ENCODE measurements around the gene EPHA8. TPM values are rescaled to one million over a fixed set of nuclear protein-coding genes. Genes with fewer than 3 reads are reported as not detected.

Gene EPHA8
- polyA plus RNA-seq, 2 of the 4 experiments (the other 2 are of a cell fraction) = not detected

- ATAC-seq (no peak; a peak in 2 of 6 replicates), FAIRE-seq (no peak), DNase-seq (ENCODE audit: low read depth in 1 of 2, low spot score in 1 of 2) (no peak)
- WGBS (ENCODE audit: missing lambda C conversion rate) = 24% methylated on average over 16 of the region's 24 CpGs
- CTCF ChIA-PET = interaction anchor here (1.3 kb wide), 1 partner anchor 57 kb away, joined by 3 read pairs; no protein-coding TSS in a partner anchor
- Histone ChIP-seq H3K4me2 (no peak overlapping the region), H3K9me3 (no peaks in the 10 kb centered on the region), H3K4me3 (no peak overlapping the region), H3K4me1 (no peaks in the 10 kb centered on the region), H3K27ac (no peak overlapping the region)
- POLR2A ChIA-PET = no interaction called here
- TF ChIP-seq EHMT2 (IDR thresholded peaks at IDR 0.05; ENCODE audit: low read depth) (no peak), HMGXB4 (CRISPR knock-in tag; IDR thresholded peaks at IDR 0.05; ENCODE audit: borderline replicate concordance) (no peak), RCOR1 (IDR thresholded peaks at IDR 0.05; ENCODE audit: low read depth, low read length) (no peak), SREBF2 (IDR thresholded peaks at IDR 0.05) (no peak), MYC (IDR thresholded peaks at IDR 0.05; ENCODE audit: borderline replicate concordance, low read length) (no peak), ZC3H11A (IDR thresholded peaks at IDR 0.05) (no peak), RNF2 (IDR thresholded peaks at IDR 0.05; ENCODE audit: borderline replicate concordance, low read depth) (no peak), EP300 (IDR thresholded peaks at IDR 0.05) (no peak), TFCP2L1 (CRISPR knock-in tag; IDR thresholded peaks at IDR 0.05) (no peak), CBX8 (IDR thresholded peaks at IDR 0.05) (no peak), PBX3 (IDR thresholded peaks at IDR 0.05) (no peak), FOSL2 (IDR thresholded peaks at IDR 0.05) (no peak), FOSL2 (CRISPR knock-in tag; IDR thresholded peaks at IDR 0.05) (no peak), ELK1 (IDR thresholded peaks at IDR 0.05; ENCODE audit: low read depth, low read length) (no peak), POLR2AphosphoS2 (conservative IDR thresholded peaks at IDR 0.05; ENCODE audit: low read length) (no peak), HDAC2 (IDR thresholded peaks at IDR 0.05) (no peak), CHD4 (IDR thresholded peaks at IDR 0.05; ENCODE audit: borderline replicate concordance) (no peak), MAX (IDR thresholded peaks at IDR 0.05) (no peak), HES2 (IDR thresholded peaks at IDR 0.05) (no peak), NPAS2 (CRISPR knock-in tag; IDR thresholded peaks at IDR 0.05; ENCODE audit: borderline replicate concordance) (no peak), E2F6 (IDR thresholded peaks at IDR 0.05; ENCODE audit: borderline replicate concordance, low read depth) (no peak)
Observed at GRCh38 chr1:22598736-22599135, 35.4 kb downstream of the EPHA8 start.

GRCh38 chr1:22600071-22600816, 37.0 kb downstream of the EPHA8 start:
- H3K4me1 ChIP-seq = no peaks in the 10 kb centered on the region
- ChIA-PET POLR2A (no interaction called here), CTCF (no interaction called here)
- DNase-seq (ENCODE audit: low read depth in 1 of 2, low spot score in 1 of 2) (peak; percentile 13 to 18), FAIRE-seq (no peak), ATAC-seq (peak; percentile 51 to 83; a peak in 4 of 6 replicates)
- no peak overlapping the region for H3K27ac ChIP-seq
- TF ChIP-seq BHLHE40 (IDR thresholded peaks at IDR 0.05; ENCODE audit: low read depth, low read length) (no peak), RNF2 (IDR thresholded peaks at IDR 0.05; ENCODE audit: borderline replicate concordance, low read depth) (no peak), NR3C1 (IDR thresholded peaks at IDR 0.05) (no peak), FOSB (CRISPR knock-in tag; IDR thresholded peaks at IDR 0.05) (no peak), USF2 (IDR thresholded peaks at IDR 0.05) (0 out of 2 replicates have a peak, but pooled peaks have one; percentile 41)
- H3K9me3 ChIP-seq = no peaks in the 10 kb centered on the region
- no peak overlapping the region for H3K4me3 ChIP-seq
- 30% methylated on average over 6 of the region's 22 CpGs for WGBS (ENCODE audit: missing lambda C conversion rate)
- no peak overlapping the region for H3K4me2 ChIP-seq
